ENCODE results near the gene ATAD3A. TPM values are rescaled to one million over a fixed set of nuclear protein-coding genes. Genes with fewer than 3 reads are reported as not detected.
A peak's percentile ranks its signal among the peaks of the same experiment; 100 is the strongest.
"Not testable (repeated sequence)": the region's sequence is repeated elsewhere in the genome, so short reads cannot be mapped to it uniquely, and the experiment has no call there.

ATAD3A gene
- total RNA-seq, 1 donor from 2014 or later, result 21.9 TPM

GRCh38 chr1:1471389-1472052, 40.4 kb upstream of the ATAD3A start, which contains the start of gene ATAD3B:
Gene ATAD3B, plus strand, starts transcription at chr1:1471765. Its CDS starts 120 bp downstream, at chr1:1471885.
- intact Hi-C loops (cut with DNase I), result no loop called here
- Histone ChIP-seq H3K27ac (peak within 1 kb of the TSS; percentile 79), H3K9me3 (no peaks in the 10 kb centered on the region), H3K4me1 (peaks cover 32% of the 10 kb centered on the region), H3K36me3 (no peaks in the 10 kb centered on the region), H3K27me3 (no peaks in the 10 kb centered on the region), H3K4me3 (peak within 1 kb of the TSS; percentile 63 to 71)
- DNase-seq (ENCODE audit: extremely low spot score in 2 of 2), result peak in 1 of 2 donors; percentile 89
- TF ChIP-seq POLR2A (IDR thresholded peaks at IDR 0.05) (peak in 1 of 2 donors; percentile 10), POLR2AphosphoS5 (IDR thresholded peaks at IDR 0.05; ENCODE audit: insufficient read depth in 1 of 2, low read depth in 1 of 2) (peak; percentile 85 to 96), CTCF (IDR thresholded peaks at IDR 0.05) (no peak)

- H3K4me1 ChIP-seq, result peaks cover 32% of the 10 kb centered on the region
- peak overlapping the region; percentile 63 to 71 for H3K4me3 ChIP-seq
- intact Hi-C loops (cut with DNase I); DNase-seq (ENCODE audit: extremely low spot score in 2 of 2); H3K27ac ChIP-seq; H3K27me3 ChIP-seq; H3K9me3 ChIP-seq; H3K36me3 ChIP-seq: not testable (repeated sequence)
Observed at GRCh38 chr1:1472053-1472876, 39.7 kb upstream of the ATAD3A start.

- H3K4me3 ChIP-seq; intact Hi-C loops (cut with DNase I); DNase-seq (ENCODE audit: extremely low spot score in 2 of 2); H3K27ac ChIP-seq; H3K9me3 ChIP-seq; H3K27me3 ChIP-seq: not testable (repeated sequence)
- H3K4me1 ChIP-seq, result peaks cover 24% of the 10 kb centered on the region
- peaks cover 7 to 21% of the 10 kb centered on the region in 2 donors for H3K36me3 ChIP-seq
Observed at GRCh38 chr1:1476011-1476410, 36.0 kb upstream of the ATAD3A start.

GRCh38 chr1:1477206-1477605, 34.8 kb upstream of the ATAD3A start:
- H3K4me3 ChIP-seq, result no peak overlapping the region
- H3K27ac ChIP-seq, result no peak overlapping the region
- peaks cover 23% of the 10 kb centered on the region for H3K4me1 ChIP-seq
- H3K9me3 ChIP-seq, result no peaks in the 10 kb centered on the region
- no peaks in the 10 kb centered on the region for H3K27me3 ChIP-seq
- DNase-seq (ENCODE audit: extremely low spot score in 2 of 2), result no peak
- peaks cover 7 to 25% of the 10 kb centered on the region in 2 donors for H3K36me3 ChIP-seq
- TF ChIP-seq CTCF (IDR thresholded peaks at IDR 0.05) (no peak), POLR2AphosphoS5 (IDR thresholded peaks at IDR 0.05; ENCODE audit: insufficient read depth in 1 of 2, low read depth in 1 of 2) (no peak), POLR2A (IDR thresholded peaks at IDR 0.05) (no peak)
- intact Hi-C loops (cut with DNase I), result no loop called here

GRCh38 chr1:1479547-1480487, 32.1 kb upstream of the ATAD3A start:
- DNase-seq (ENCODE audit: extremely low spot score in 2 of 2), result no peak
- Histone ChIP-seq H3K36me3 (peaks cover 7 to 45% of the 10 kb centered on the region in 2 donors), H3K9me3 (no peaks in the 10 kb centered on the region), H3K4me1 (no peaks in the 10 kb centered on the region), H3K4me3 (no peak overlapping the region), H3K27ac (no peak overlapping the region), H3K27me3 (no peaks in the 10 kb centered on the region)
- no peak for TF ChIP-seq CTCF (IDR thresholded peaks at IDR 0.05)
- no peak for TF ChIP-seq POLR2AphosphoS5 (IDR thresholded peaks at IDR 0.05; ENCODE audit: insufficient read depth in 1 of 2, low read depth in 1 of 2)
- no peak for TF ChIP-seq POLR2A (IDR thresholded peaks at IDR 0.05)
- intact Hi-C loops (cut with DNase I), result no loop called here

GRCh38 chr1:1480488-1480867, 31.5 kb upstream of the ATAD3A start:
- intact Hi-C loops (cut with DNase I); H3K9me3 ChIP-seq; H3K4me1 ChIP-seq; H3K27ac ChIP-seq; DNase-seq (ENCODE audit: extremely low spot score in 2 of 2); H3K4me3 ChIP-seq; H3K27me3 ChIP-seq: not testable (repeated sequence)
- peaks cover 7 to 47% of the 10 kb centered on the region in 2 donors for H3K36me3 ChIP-seq

- DNase-seq (ENCODE audit: extremely low spot score in 2 of 2); H3K27me3 ChIP-seq; H3K4me3 ChIP-seq; H3K4me1 ChIP-seq; H3K9me3 ChIP-seq; H3K27ac ChIP-seq; intact Hi-C loops (cut with DNase I): not testable (repeated sequence)
- peaks cover 7 to 56% of the 10 kb centered on the region in 2 donors for H3K36me3 ChIP-seq
Observed at GRCh38 chr1:1481811-1482210, 30.2 kb upstream of the ATAD3A start.

All from vagina (tissue), 2 donors.